ENCODE data around the gene EPHA5.

The EPHA5 gene

GRCh38 chr4:65667506-65668041 is 2.7 kb downstream of the EPHA5 start:
- Histone ChIP-seq H3K4me1 (ENCODE audit: control insufficient read depth, insufficient read depth, low read length) (peaks cover 13% of the 10 kb centered on the region), H3K4me3 (ENCODE audit: low read depth, low read length) (peak overlapping the region; percentile 75), H3K36me3 (ENCODE audit: control insufficient read depth in 2 of 2, insufficient read depth in 1 of 2, low read length in 2 of 2) (no peaks in the 10 kb centered on the region), H3K9me3 (ENCODE audit: control insufficient read depth, insufficient read depth, low read depth, low read length) (no peaks in the 10 kb centered on the region), H3K27ac (ENCODE audit: extremely low read depth, low read depth, low read length) (no peak overlapping the region)
- TF ChIP-seq ZNF274 (IDR thresholded peaks at IDR 0.05; ENCODE audit: low read length) (no peak), ZNF274 (tag by site-specific recombination; IDR thresholded peaks at IDR 0.05; ENCODE audit: borderline replicate concordance) (no peak)
- ChIA-PET CTCF (no interaction called here), POLR2A (interaction anchor here (1.9 kb wide), 1 partner anchor 10 kb away, joined by 6 read pairs; no protein-coding TSS in a partner anchor)

DNA sequence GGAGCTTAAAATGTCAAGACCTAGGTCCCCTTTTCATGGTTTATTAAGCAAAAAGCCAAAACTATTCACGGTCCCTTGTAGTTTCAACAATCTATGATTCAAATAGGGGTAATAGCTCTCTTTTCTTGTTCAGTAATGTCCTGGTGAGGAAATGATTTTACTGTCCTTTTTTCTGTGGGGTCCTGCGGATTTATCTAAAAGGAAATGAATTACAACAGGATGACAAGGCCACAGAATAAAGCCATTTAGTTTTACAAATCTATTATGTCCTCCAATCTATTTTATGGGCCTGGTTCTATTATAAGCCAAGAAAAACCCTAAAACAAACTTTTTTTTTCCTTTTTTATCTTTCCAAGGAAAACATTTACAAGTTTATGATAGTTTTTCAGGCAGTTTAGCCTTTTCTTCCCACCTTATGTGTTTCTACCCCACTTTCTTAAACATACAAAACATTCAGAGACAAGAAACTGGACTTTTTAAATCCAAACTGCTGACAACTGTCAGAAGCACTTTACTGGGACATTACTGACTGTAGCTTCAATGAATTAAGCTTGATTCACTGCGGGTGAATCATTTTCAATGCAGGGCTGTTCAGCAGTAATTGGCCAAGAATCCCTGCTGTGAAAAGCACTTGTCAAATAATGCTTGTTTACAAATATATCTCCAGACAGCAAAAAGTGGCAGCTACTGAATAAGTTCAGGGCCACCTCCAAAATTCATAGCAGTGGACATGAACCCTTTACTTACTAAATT is 4.3 kb downstream of the EPHA5 start:
- H3K4me1 ChIP-seq (ENCODE audit: control insufficient read depth, insufficient read depth, low read length) = peaks cover 20% of the 10 kb centered on the region
- ChIA-PET CTCF (no interaction called here), POLR2A (no interaction called here)
- TF ChIP-seq FEZF1 (tag by site-specific recombination; IDR thresholded peaks at IDR 0.05) (peak; percentile 37; the same call in 1 of the 2 replicates), TCF7L2 (IDR thresholded peaks at IDR 0.05; ENCODE audit: borderline replicate concordance, low read depth, low read length) (0 out of 2 replicates have a peak, but pooled peaks have one; percentile 25), ZNF223 (tag by site-specific recombination; IDR thresholded peaks at IDR 0.05) (no peak)
- TF ChIP-seq, protein P1, sequence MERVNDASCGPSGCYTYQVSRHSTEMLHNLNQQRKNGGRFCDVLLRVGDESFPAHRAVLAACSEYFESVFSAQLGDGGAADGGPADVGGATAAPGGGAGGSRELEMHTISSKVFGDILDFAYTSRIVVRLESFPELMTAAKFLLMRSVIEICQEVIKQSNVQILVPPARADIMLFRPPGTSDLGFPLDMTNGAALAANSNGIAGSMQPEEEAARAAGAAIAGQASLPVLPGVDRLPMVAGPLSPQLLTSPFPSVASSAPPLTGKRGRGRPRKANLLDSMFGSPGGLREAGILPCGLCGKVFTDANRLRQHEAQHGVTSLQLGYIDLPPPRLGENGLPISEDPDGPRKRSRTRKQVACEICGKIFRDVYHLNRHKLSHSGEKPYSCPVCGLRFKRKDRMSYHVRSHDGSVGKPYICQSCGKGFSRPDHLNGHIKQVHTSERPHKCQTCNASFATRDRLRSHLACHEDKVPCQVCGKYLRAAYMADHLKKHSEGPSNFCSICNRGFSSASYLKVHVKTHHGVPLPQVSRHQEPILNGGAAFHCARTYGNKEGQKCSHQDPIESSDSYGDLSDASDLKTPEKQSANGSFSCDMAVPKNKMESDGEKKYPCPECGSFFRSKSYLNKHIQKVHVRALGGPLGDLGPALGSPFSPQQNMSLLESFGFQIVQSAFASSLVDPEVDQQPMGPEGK (tag by site-specific recombination; IDR thresholded peaks at IDR 0.05) = no peak
- TF ChIP-seq, protein P2, sequence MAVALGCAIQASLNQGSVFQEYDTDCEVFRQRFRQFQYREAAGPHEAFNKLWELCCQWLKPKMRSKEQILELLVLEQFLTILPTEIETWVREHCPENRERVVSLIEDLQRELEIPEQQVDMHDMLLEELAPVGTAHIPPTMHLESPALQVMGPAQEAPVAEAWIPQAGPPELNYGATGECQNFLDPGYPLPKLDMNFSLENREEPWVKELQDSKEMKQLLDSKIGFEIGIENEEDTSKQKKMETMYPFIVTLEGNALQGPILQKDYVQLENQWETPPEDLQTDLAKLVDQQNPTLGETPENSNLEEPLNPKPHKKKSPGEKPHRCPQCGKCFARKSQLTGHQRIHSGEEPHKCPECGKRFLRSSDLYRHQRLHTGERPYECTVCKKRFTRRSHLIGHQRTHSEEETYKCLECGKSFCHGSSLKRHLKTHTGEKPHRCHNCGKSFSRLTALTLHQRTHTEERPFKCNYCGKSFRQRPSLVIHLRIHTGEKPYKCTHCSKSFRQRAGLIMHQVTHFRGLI (tag by site-specific recombination; IDR thresholded peaks at IDR 0.05) = no peak
- peak overlapping the region; percentile 53 for H3K27ac ChIP-seq (ENCODE audit: extremely low read depth, low read depth, low read length)
- H3K4me3 ChIP-seq (ENCODE audit: low read depth, low read length) = no peak overlapping the region
- no peaks in the 10 kb centered on the region for H3K36me3 ChIP-seq (ENCODE audit: control insufficient read depth in 2 of 2, insufficient read depth in 1 of 2, low read length in 2 of 2)
- H3K9me3 ChIP-seq (ENCODE audit: control insufficient read depth, insufficient read depth, low read depth, low read length) = no peaks in the 10 kb centered on the region

- ChIA-PET POLR2A (interaction anchor here (1.3 to 1.9 kb wide), 2 partner anchors 9 to 26 kb away, joined by 4 to 10 read pairs; partner anchors contain the start of gene EPHA5), CTCF (no interaction called here)
- Histone ChIP-seq H3K4me3 (ENCODE audit: low read depth, low read length) (no peak overlapping the region), H3K27ac (ENCODE audit: extremely low read depth, low read depth, low read length) (no peak overlapping the region), H3K9me3 (ENCODE audit: control insufficient read depth, insufficient read depth, low read depth, low read length) (no peaks in the 10 kb centered on the region), H3K4me1 (ENCODE audit: control insufficient read depth, insufficient read depth, low read length) (peaks cover 12% of the 10 kb centered on the region), H3K36me3 (ENCODE audit: control insufficient read depth in 2 of 2, insufficient read depth in 1 of 2, low read length in 2 of 2) (no peaks in the 10 kb centered on the region)
- TF ChIP-seq, protein P3, sequence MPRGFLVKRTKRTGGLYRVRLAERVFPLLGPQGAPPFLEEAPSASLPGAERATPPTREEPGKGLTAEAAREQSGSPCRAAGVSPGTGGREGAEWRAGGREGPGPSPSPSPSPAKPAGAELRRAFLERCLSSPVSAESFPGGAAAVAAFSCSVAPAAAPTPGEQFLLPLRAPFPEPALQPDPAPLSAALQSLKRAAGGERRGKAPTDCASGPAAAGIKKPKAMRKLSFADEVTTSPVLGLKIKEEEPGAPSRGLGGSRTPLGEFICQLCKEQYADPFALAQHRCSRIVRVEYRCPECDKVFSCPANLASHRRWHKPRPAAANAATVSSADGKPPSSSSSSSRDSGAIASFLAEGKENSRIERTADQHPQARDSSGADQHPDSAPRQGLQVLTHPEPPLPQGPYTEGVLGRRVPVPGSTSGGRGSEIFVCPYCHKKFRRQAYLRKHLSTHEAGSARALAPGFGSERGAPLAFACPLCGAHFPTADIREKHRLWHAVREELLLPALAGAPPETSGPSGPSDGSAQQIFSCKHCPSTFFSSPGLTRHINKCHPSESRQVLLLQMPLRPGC (tag by site-specific recombination; IDR thresholded peaks at IDR 0.05) = no peak
- no peak for TF ChIP-seq BCL11A (tag by site-specific recombination; IDR thresholded peaks at IDR 0.05; ENCODE audit: low read depth)
- TF ChIP-seq, protein P1 (tag by site-specific recombination; IDR thresholded peaks at IDR 0.05) = no peak
- no peak for TF ChIP-seq ZNF704 (tag by site-specific recombination; IDR thresholded peaks at IDR 0.05)
- no peak for TF ChIP-seq ZNF48 (tag by site-specific recombination; IDR thresholded peaks at IDR 0.05)
- no peak for TF ChIP-seq ZNF324 (tag by site-specific recombination; IDR thresholded peaks at IDR 0.05)
- no peak for TF ChIP-seq ZNF175 (tag by site-specific recombination; IDR thresholded peaks at IDR 0.05)
- no peak for TF ChIP-seq WT1 (tag by site-specific recombination; IDR thresholded peaks at IDR 0.05)
- no peak for TF ChIP-seq ZNF398 (tag by site-specific recombination; IDR thresholded peaks at IDR 0.05)
Measured at GRCh38 chr4:65661471-65661870, 8.8 kb downstream of the EPHA5 start.

Data from HEK293 (cell line).